ENCODE results near the gene GPR137C.

GPR137C gene

DNA sequence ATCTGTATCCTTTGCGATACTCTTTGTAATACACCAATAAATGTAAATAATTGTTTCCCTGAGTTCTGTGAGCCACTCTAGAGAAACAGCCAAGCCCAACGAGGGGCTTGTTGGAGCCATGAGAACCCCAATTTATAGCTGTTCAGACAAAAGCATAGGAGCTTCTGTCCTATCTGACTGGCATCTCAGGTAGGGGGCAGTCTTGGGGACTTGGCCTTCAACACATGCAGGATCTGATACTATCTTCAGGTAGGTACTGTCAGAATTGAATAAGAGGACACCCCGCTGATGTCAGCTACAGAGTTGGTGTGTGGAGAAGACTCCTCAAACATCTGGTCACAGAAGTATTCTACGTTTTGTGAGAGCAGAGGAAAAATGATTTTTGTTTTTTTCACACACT lies 25.6 kb upstream of the GPR137C start:
- H3K27me3 Mint-ChIP-seq (ENCODE audit: low read depth), result no peaks in the 10 kb centered on the region
- H3K9me3 Mint-ChIP-seq, result no peaks in the 10 kb centered on the region
- H3K4me1 Mint-ChIP-seq, result no peaks in the 10 kb centered on the region
- no peak overlapping the region for H3K4me3 Mint-ChIP-seq
- no peak overlapping the region for H3K27ac Mint-ChIP-seq
- TF ChIP-seq, protein P1, sequence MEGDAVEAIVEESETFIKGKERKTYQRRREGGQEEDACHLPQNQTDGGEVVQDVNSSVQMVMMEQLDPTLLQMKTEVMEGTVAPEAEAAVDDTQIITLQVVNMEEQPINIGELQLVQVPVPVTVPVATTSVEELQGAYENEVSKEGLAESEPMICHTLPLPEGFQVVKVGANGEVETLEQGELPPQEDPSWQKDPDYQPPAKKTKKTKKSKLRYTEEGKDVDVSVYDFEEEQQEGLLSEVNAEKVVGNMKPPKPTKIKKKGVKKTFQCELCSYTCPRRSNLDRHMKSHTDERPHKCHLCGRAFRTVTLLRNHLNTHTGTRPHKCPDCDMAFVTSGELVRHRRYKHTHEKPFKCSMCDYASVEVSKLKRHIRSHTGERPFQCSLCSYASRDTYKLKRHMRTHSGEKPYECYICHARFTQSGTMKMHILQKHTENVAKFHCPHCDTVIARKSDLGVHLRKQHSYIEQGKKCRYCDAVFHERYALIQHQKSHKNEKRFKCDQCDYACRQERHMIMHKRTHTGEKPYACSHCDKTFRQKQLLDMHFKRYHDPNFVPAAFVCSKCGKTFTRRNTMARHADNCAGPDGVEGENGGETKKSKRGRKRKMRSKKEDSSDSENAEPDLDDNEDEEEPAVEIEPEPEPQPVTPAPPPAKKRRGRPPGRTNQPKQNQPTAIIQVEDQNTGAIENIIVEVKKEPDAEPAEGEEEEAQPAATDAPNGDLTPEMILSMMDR (IDR thresholded peaks at IDR 0.05; ENCODE audit: unreplicated experiment in 3 of 3), result no peak
- peaks cover 8% of the 10 kb centered on the region for H3K36me3 Mint-ChIP-seq (ENCODE audit: low read depth)

DNA sequence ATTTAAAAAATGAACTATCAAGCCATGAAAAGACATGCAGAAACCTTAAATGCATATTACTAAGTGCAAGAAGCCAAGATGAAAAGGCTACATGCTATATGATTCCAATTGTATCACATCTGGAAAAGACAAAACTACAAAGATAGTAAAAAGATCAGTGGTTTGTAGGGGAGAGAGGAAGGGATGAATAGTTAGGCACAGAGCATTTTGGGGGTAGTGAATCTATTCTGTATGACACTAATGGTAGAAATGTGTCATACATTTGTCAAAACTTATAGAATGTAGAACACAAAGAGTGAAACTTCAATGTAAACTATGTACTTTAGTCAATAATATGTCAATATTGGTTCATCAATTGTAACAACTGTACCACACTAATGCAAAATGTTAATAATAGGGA lies 21.2 kb upstream of the GPR137C start:
- Mint-ChIP-seq H3K36me3 (ENCODE audit: low read depth) (peaks cover 32% of the 10 kb centered on the region), H3K4me1 (no peaks in the 10 kb centered on the region), H3K27ac (no peak overlapping the region), H3K4me3 (no peak overlapping the region), H3K27me3 (ENCODE audit: low read depth) (no peaks in the 10 kb centered on the region), H3K9me3 (no peaks in the 10 kb centered on the region)
- TF ChIP-seq, protein P1 (IDR thresholded peaks at IDR 0.05; ENCODE audit: unreplicated experiment in 3 of 3), result no peak

DNA sequence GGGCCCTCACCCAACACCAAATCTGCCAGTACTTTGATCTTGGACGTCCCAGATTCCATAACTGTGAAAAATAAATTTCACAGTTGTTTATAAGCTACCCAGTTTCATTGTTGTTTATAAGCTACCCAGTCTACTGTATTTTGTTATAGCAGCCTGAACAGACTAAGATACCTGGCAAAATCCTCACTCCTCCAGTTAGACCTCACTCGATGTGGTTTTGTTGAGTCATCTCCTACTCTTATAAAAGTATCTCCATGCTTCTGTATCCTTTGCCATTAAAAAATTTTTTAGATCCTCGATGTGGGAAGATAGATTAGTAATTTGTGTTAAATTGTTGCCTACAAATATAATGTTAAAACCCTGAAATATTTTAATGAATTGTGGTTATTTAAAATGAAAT lies 16.4 kb upstream of the GPR137C start:
- Mint-ChIP-seq H3K36me3 (ENCODE audit: low read depth) (peaks cover 43% of the 10 kb centered on the region), H3K4me1 (no peaks in the 10 kb centered on the region), H3K4me3 (no peak overlapping the region), H3K27ac (no peak overlapping the region), H3K27me3 (ENCODE audit: low read depth) (no peaks in the 10 kb centered on the region), H3K9me3 (no peaks in the 10 kb centered on the region)
- TF ChIP-seq, protein P1 (IDR thresholded peaks at IDR 0.05; ENCODE audit: unreplicated experiment in 3 of 3), result no peak

DNA sequence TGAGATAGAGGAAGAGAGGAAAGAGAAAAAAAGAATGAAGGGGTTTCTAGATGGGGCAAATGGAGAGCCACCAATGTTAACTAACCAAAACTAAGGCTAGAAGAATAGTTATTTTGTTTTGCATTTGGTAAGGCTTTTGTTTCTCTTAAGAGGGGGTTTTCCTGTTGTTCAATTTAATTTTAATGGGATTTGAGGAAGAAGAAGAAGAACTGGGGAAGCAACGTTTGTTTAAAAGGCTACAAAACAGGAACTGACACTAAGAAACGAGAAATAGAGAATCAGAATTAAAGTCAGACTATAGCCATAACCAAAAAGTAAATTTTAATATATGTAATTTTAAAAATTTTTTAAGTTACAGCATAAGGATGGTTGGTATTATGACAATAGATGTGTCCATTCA lies 14.0 kb upstream of the GPR137C start:
- TF ChIP-seq, protein P1 (IDR thresholded peaks at IDR 0.05; ENCODE audit: unreplicated experiment in 3 of 3), result no peak
- H3K4me3 Mint-ChIP-seq, result no peak overlapping the region
- no peaks in the 10 kb centered on the region for H3K4me1 Mint-ChIP-seq
- H3K9me3 Mint-ChIP-seq, result no peaks in the 10 kb centered on the region
- peaks cover 32% of the 10 kb centered on the region for H3K36me3 Mint-ChIP-seq (ENCODE audit: low read depth)
- H3K27ac Mint-ChIP-seq, result no peak overlapping the region
- H3K27me3 Mint-ChIP-seq (ENCODE audit: low read depth), result no peaks in the 10 kb centered on the region

DNA sequence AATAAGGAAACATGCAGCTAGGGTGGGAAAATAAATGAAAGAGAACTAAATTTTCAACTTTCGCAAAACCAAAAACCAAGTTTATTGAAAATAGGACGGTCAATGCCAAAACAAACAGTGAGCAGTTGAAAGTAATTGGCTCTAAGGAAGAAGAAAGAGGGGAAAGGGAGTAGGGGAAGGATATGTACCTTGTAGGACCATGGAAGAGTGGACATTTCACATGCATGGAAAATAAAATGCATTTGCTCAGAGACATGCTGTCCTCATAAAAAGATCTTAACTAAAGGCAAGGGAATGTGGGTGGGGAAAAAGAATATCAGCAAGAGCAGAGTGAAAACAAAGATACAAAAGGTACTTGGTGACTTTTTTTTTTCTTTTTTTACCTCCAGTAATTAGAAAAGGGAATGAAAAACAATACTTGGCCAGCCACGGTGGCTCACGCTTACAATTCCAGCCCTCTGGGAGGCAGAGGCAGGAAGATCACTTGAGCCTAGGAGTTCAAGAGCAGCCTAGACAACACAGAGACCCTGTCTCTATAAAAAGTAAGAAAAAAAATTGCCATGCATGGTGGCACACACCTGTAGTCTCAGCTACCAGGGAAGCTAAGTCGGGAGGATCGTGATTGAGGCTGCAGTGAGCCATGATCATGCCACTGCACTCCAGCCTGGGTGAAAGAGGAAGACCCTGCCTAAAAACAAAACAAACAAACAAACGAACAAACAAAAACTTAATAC lies 6.9 kb upstream of the GPR137C start:
- H3K4me1 Mint-ChIP-seq, result peaks cover 11% of the 10 kb centered on the region
- H3K36me3 Mint-ChIP-seq (ENCODE audit: low read depth), result no peaks in the 10 kb centered on the region
- no peaks in the 10 kb centered on the region for H3K9me3 Mint-ChIP-seq
- no peaks in the 10 kb centered on the region for H3K27me3 Mint-ChIP-seq (ENCODE audit: low read depth)
- no peak overlapping the region for H3K4me3 Mint-ChIP-seq
- peak overlapping the region in 1 of 3 experiments; percentile 34 for H3K27ac Mint-ChIP-seq
- TF ChIP-seq, protein P1 (IDR thresholded peaks at IDR 0.05; ENCODE audit: unreplicated experiment in 3 of 3), result no peak

DNA sequence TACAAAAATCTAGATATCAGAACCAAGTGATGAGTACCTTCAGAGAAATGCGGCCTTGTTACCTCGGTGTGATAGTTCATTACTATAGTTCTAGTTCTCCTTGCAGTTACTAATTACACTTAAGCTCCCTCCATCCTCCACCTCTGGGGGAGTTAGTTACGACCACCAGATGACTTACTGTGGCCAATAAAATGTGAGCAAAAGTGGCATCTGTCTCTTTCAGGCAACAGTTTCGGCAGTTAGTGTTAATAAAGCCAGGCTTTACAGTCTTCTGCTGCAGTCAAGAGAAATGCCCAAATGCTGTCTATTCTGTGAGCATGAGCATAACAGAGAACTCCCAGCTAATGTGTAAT lies 6.3 kb upstream of the GPR137C start:
- H3K36me3 Mint-ChIP-seq (ENCODE audit: low read depth), result no peaks in the 10 kb centered on the region
- peaks cover 15% of the 10 kb centered on the region for H3K4me1 Mint-ChIP-seq
- H3K4me3 Mint-ChIP-seq, result no peak overlapping the region
- no peaks in the 10 kb centered on the region for H3K9me3 Mint-ChIP-seq
- TF ChIP-seq, protein P1 (IDR thresholded peaks at IDR 0.05; ENCODE audit: unreplicated experiment in 3 of 3), result no peak
- peak overlapping the region in 1 of 3 experiments; percentile 34 for H3K27ac Mint-ChIP-seq
- no peaks in the 10 kb centered on the region for H3K27me3 Mint-ChIP-seq (ENCODE audit: low read depth)
